GM12873 (cell line): ENCODE results near the gene MAP3K9.

Experiments
- CTCF ChIP-seq: IDR thresholded peaks from 2 replicates; pipeline ENCODE4 v1.5.1; 2012; ENCODE audit warnings: low read depth, mild to moderate bottlenecking, moderate library complexity, low read length, control low read depth; ENCODE audit not compliant: insufficient read depth; ENCODE audit errors: missing control alignments

Gene MAP3K9

GRCh38 chr14:70713096-70713495 is 96.2 kb downstream of the MAP3K9 start:
- TF ChIP-seq CTCF, result no peak

- TF ChIP-seq CTCF, result no peak
Measured at GRCh38 chr14:70711451-70711850, 97.9 kb downstream of the MAP3K9 start.

- no peak for TF ChIP-seq CTCF
Measured at GRCh38 chr14:70709726-70710382, 99.5 kb downstream of the MAP3K9 start.

GRCh38 chr14:70708717-70709570 is 100.4 kb downstream of the MAP3K9 start:
- TF ChIP-seq CTCF, result no peak

- TF ChIP-seq CTCF, result peak; percentile 25
Measured at GRCh38 chr14:70707138-70708038, 101.9 kb downstream of the MAP3K9 start.

- no peak for TF ChIP-seq CTCF
Measured at GRCh38 chr14:70706177-70706576, 103.1 kb downstream of the MAP3K9 start.
